OCI-LY1 (cell line): ENCODE results near the gene ZSCAN5A.

Source experiments
- H2AFZ ChIP-seq: fragments of 200-600 bp; sonication (generic), shearing (Covaris generic); 2 replicates; pipeline ENCODE4 v1.6.0; 2014; ENCODE audit warnings: antibody characterized with exemption, mild to moderate bottlenecking, low read length
- H3F3A ChIP-seq: fragments of 200-600 bp; sonication (generic), shearing (Covaris generic); 2 replicates; pipeline ENCODE4 v1.6.0; 2014; ENCODE audit warnings: mild to moderate bottlenecking, antibody characterized with exemption, low read length, moderate library complexity; ENCODE audit not compliant: insufficient read depth
- H3K27ac ChIP-seq: fragments of 200-600 bp; sonication (generic); 2 replicates; pipeline ENCODE4 v1.5.1; 2014; ENCODE audit warnings: low read length, mixed run types, mild to moderate bottlenecking, low read depth; ENCODE audit not compliant: poor library complexity, severe bottlenecking
- H3K27me3 ChIP-seq: fragments of 200-600 bp; sonication (generic); 2 replicates; pipeline ENCODE4 v1.6.0; 2014; ENCODE audit warnings: antibody characterized with exemption, mild to moderate bottlenecking, low read length, moderate library complexity; ENCODE audit not compliant: insufficient read depth
- H3K36me3 ChIP-seq: fragments of 200-600 bp; sonication (generic); 2 replicates; pipeline ENCODE4 v1.6.1; 2014; ENCODE audit warnings: mild to moderate bottlenecking, antibody characterized with exemption, low read length, moderate library complexity, mixed read lengths; ENCODE audit not compliant: insufficient read depth
- H3K4me1 ChIP-seq: fragments of 200-600 bp; sonication (generic); 2 replicates; pipeline ENCODE4 v1.5.1; 2014; ENCODE audit warnings: mild to moderate bottlenecking, low read length, moderate library complexity; ENCODE audit not compliant: insufficient read depth, severe bottlenecking
- H3K4me2 ChIP-seq: fragments of 200-600 bp; sonication (generic), shearing (Covaris generic); 2 replicates; pipeline ENCODE4 v1.6.1; 2014; ENCODE audit warnings: low read length
- H3K4me3 ChIP-seq: fragments of 200-600 bp; sonication (generic); 2 replicates; pipeline ENCODE4 v1.5.1; 2014; ENCODE audit warnings: low read length, low read depth, mild to moderate bottlenecking, mixed read lengths; ENCODE audit not compliant: poor library complexity, severe bottlenecking
- H3K79me2 ChIP-seq: fragments of 200-600 bp; shearing (Covaris generic); 2 replicates; pipeline ENCODE4 v1.6.1; 2016; ENCODE audit warnings: mixed run types, low read length, mixed read lengths; ENCODE audit not compliant: insufficient read depth
- H3K9ac ChIP-seq: fragments of 200-600 bp; sonication (generic), shearing (Covaris generic); 2 replicates; pipeline ENCODE4 v1.6.1; 2014; ENCODE audit warnings: mild to moderate bottlenecking, low read length, mixed read lengths
- H3K9me2 ChIP-seq: fragments of 200-600 bp; sonication (generic), shearing (Covaris generic); 2 replicates; pipeline ENCODE4 v1.6.1; 2014; ENCODE audit warnings: low read depth, mild to moderate bottlenecking, low read length, mixed read lengths
- H3K9me3 ChIP-seq: fragments of 200-600 bp; shearing (Covaris generic); 2 replicates; pipeline ENCODE4 v1.6.1; 2014; ENCODE audit warnings: low read length, mixed read lengths
- H4K20me1 ChIP-seq: fragments of 200-600 bp; sonication (generic), shearing (Covaris generic); 2 replicates; pipeline ENCODE4 v1.6.0; 2016; ENCODE audit warnings: mild to moderate bottlenecking, low read length; ENCODE audit not compliant: insufficient read depth
- EZH2 ChIP-seq: fragments of 200-600 bp; sonication (generic), shearing (Covaris generic); IDR thresholded peaks from 2 replicates; pipeline ENCODE4 v1.8.0; 2017; ENCODE audit warnings: borderline replicate concordance, mixed run types, mild to moderate bottlenecking, antibody characterized with exemption, low read length, moderate library complexity, mixed read lengths
- TF ChIP-seq, protein P1 (sequence below): fragments of 200-600 bp; sonication (generic), shearing (Covaris generic); IDR thresholded peaks from 2 replicates; pipeline ENCODE4 v1.5.1; 2017; ENCODE audit warnings: mild to moderate bottlenecking, antibody characterized with exemption, low read length, moderate library complexity, mixed read lengths

ZSCAN5A gene

DNA sequence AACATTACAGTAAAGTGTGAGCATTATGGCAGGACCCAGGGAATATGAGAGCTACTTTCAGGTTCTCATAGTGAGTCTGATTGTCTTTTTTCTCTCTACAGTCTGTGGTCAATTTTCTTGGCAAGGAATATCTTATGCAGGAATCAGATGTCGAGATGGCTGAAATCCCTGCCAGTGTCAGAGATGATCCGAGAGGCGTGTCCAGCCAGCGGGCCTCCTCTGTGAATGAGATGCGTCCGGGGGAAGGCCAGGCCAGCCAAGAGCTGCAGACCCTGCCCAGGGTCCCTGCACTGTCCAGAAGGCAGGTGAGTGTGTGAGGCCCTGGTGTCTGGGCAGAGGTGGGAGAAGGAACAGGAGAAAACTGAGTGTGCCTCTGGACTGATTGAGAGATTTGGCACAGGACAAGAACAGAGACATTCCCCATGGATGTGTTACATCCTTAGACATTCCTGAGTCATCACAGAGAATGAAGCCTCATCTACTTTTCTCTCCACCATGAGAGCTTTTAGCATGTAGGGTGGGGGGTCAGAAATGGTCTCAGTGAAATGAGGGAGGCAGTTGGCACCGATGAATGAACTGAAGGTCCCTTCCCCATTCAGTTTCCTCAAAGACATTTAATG is 69.4 kb downstream of the ZSCAN5A start:
- TF ChIP-seq EZH2 = no peak
- TF ChIP-seq, protein P1, sequence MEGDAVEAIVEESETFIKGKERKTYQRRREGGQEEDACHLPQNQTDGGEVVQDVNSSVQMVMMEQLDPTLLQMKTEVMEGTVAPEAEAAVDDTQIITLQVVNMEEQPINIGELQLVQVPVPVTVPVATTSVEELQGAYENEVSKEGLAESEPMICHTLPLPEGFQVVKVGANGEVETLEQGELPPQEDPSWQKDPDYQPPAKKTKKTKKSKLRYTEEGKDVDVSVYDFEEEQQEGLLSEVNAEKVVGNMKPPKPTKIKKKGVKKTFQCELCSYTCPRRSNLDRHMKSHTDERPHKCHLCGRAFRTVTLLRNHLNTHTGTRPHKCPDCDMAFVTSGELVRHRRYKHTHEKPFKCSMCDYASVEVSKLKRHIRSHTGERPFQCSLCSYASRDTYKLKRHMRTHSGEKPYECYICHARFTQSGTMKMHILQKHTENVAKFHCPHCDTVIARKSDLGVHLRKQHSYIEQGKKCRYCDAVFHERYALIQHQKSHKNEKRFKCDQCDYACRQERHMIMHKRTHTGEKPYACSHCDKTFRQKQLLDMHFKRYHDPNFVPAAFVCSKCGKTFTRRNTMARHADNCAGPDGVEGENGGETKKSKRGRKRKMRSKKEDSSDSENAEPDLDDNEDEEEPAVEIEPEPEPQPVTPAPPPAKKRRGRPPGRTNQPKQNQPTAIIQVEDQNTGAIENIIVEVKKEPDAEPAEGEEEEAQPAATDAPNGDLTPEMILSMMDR = no peak
- Histone ChIP-seq H4K20me1 (no peaks in the 10 kb centered on the region), H2AFZ (no peak overlapping the region), H3K9me2 (no peaks in the 10 kb centered on the region), H3K4me2 (no peak overlapping the region), H3K4me3 (no peak overlapping the region), H3K36me3 (no peaks in the 10 kb centered on the region), H3K79me2 (no peaks in the 10 kb centered on the region), H3K9me3 (no peaks in the 10 kb centered on the region), H3K9ac (no peak overlapping the region), H3F3A (no peaks in the 10 kb centered on the region), H3K27me3 (no peaks in the 10 kb centered on the region), H3K27ac (no peak overlapping the region), H3K4me1 (no peaks in the 10 kb centered on the region)

DNA sequence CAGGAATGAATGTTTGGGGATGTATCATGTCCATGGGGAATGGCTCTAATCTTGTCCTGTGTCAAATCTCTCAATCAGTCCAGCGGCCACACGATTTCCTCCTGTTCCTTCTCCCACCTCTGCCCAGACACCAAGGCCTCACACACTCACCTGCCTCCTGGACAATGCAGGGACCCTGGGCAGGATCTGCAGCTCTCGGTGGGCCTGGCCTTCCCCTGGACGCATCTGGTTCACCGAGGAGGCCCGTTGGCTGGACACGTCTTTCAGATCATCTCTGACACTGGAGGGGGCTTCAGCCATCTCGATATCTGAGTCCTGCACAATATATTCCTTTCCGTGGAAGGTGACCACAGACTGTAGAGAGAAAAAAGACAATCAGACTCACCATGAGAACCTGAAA is 91.2 kb downstream of the ZSCAN5A start:
- Histone ChIP-seq H4K20me1 (no peaks in the 10 kb centered on the region), H3K4me2 (no peak overlapping the region), H3K27me3 (no peaks in the 10 kb centered on the region), H3K36me3 (no peaks in the 10 kb centered on the region), H3K9ac (no peak overlapping the region), H3K4me3 (no peak overlapping the region), H3K9me2 (no peaks in the 10 kb centered on the region), H3K4me1 (no peaks in the 10 kb centered on the region), H3F3A (no peaks in the 10 kb centered on the region), H3K79me2 (no peaks in the 10 kb centered on the region), H3K27ac (no peak overlapping the region), H2AFZ (no peak overlapping the region), H3K9me3 (no peaks in the 10 kb centered on the region)
- TF ChIP-seq EZH2 = no peak
- TF ChIP-seq, protein P1 = no peak

DNA sequence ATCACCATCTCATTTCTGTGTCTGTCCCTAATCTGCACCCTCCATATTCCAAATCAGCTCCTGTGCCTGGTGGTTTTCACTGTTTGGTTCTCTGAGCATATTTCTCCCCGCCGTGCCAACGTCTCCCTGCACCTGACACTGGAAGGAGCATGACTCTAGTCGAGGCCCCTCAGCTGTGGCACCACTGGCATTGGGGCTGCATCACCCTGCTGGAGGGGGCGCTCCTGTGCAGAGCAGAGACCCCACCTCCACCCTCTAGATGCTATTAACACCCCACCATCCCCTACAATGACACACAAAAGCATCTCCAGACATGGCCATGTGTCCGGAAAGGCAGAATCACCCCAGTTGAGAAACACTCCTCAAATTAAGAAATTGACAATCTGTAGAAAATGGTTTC is 91.7 kb downstream of the ZSCAN5A start:
- H3K36me3 ChIP-seq = no peaks in the 10 kb centered on the region
- no peak overlapping the region for H3K4me3 ChIP-seq
- no peaks in the 10 kb centered on the region for H4K20me1 ChIP-seq
- TF ChIP-seq, protein P1 = peak; percentile 13; the same call in 1 of the 2 replicates
- no peak for TF ChIP-seq EZH2
- H3K9me3 ChIP-seq = no peaks in the 10 kb centered on the region
- H2AFZ ChIP-seq = no peak overlapping the region
- H3F3A ChIP-seq = no peaks in the 10 kb centered on the region
- H3K79me2 ChIP-seq = no peaks in the 10 kb centered on the region
- no peaks in the 10 kb centered on the region for H3K9me2 ChIP-seq
- no peaks in the 10 kb centered on the region for H3K27me3 ChIP-seq
- no peak overlapping the region for H3K27ac ChIP-seq
- H3K9ac ChIP-seq = no peak overlapping the region
- H3K4me2 ChIP-seq = no peak overlapping the region
- no peaks in the 10 kb centered on the region for H3K4me1 ChIP-seq
